ENCODE measurements around the gene CADM1.

DNA sequence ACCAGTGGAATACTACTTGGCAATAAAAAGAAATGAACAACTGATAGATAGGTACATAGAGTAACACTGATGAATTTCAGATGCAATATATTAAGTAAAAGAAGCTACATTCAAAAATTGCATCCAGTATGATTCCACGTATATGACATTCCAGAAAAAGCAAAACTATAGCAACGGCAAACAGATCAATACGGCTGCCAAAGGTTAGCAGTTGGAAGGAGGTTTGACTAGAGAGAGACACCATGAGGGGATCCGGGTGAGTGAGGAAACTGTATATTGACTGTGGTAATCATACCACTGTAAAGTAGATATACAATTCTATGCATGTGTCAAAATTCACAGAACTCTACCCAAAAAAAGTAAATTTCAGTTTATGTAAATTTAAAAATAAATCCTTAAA, 28.7 kb downstream of the CADM1 start:
- TF ChIP-seq, protein P1, sequence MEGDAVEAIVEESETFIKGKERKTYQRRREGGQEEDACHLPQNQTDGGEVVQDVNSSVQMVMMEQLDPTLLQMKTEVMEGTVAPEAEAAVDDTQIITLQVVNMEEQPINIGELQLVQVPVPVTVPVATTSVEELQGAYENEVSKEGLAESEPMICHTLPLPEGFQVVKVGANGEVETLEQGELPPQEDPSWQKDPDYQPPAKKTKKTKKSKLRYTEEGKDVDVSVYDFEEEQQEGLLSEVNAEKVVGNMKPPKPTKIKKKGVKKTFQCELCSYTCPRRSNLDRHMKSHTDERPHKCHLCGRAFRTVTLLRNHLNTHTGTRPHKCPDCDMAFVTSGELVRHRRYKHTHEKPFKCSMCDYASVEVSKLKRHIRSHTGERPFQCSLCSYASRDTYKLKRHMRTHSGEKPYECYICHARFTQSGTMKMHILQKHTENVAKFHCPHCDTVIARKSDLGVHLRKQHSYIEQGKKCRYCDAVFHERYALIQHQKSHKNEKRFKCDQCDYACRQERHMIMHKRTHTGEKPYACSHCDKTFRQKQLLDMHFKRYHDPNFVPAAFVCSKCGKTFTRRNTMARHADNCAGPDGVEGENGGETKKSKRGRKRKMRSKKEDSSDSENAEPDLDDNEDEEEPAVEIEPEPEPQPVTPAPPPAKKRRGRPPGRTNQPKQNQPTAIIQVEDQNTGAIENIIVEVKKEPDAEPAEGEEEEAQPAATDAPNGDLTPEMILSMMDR (conservative IDR thresholded peaks at IDR 0.05 in 1 of 2, IDR thresholded peaks at IDR 0.05 in 1 of 2; ENCODE audit: extremely low read depth in 1 of 2, insufficient read depth in 1 of 2, low read depth in 1 of 2, low read length in 2 of 2): no peak
- TF ChIP-seq EZH2 (IDR thresholded peaks at IDR 0.05; ENCODE audit: borderline replicate concordance, low read length): no peak
